Fibroblast of lung (primary cell): ENCODE measurements around the gene CLUH.
"Not testable (repeated sequence)": the region's sequence is repeated elsewhere in the genome, so short reads cannot be mapped to it uniquely, and the experiment has no call there.

Experiments used
- CTCF ChIP-seq, 2 donors: IDR thresholded peaks in 1 of 2; conservative IDR thresholded peaks in 1 of 2; 1 replicate in 1 of 2; 2 replicates in 1 of 2; pipeline ENCODE4 v1.5.1; 2011 to 2012; ENCODE audit warnings: low read length in 2 of 2, control low read depth in 1 of 2, inconsistent platforms in 1 of 2, low read depth in 1 of 2, mild to moderate bottlenecking in 1 of 2
- EZH2 ChIP-seq: IDR thresholded peaks from 2 replicates; pipeline ENCODE4 v1.5.1; 2012; ENCODE audit warnings: low read length, control low read depth, mild to moderate bottlenecking; ENCODE audit errors: missing control alignments

- TF ChIP-seq EZH2; CTCF (conservative IDR thresholded peaks at IDR 0.05 in 1 of 2, IDR thresholded peaks at IDR 0.05 in 1 of 2; ENCODE audit: low read depth in 1 of 2, low read length in 2 of 2): not testable (repeated sequence)
Measured at GRCh38 chr17:2699216-2699805, 12.3 kb downstream of the CLUH start.
